NCI-H524 (cell line): ENCODE data around the gene YOD1.
"Not testable (repeated sequence)": the region's sequence is repeated elsewhere in the genome, so short reads cannot be mapped to it uniquely, and the experiment has no call there.

Source experiments
- DNase-seq, 2 experiments: peaks; one replicate each; lab custom pipeline; 2025; lab: John Stamatoyannopoulos, UW

The YOD1 gene

DNA sequence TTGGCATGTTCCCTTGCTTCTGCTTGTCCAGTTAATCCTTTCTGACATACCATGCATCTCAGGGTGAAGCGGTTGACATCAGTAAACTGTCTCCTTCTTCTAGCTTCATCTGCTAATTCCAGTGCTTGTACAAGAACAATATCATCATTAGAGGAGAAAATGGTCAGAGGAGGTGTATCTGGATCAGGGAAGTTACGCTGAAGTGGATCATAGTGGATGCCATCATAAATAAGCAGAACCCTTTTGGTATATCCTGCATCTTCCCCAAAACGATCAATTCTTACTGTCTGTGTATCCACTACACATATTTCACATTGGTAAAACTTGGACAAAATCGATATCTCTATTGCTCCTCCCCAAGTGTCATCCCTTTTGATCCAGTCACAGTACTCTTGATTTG lies 2.0 kb downstream of the YOD1 start:
- no peak for DNase-seq

DNA sequence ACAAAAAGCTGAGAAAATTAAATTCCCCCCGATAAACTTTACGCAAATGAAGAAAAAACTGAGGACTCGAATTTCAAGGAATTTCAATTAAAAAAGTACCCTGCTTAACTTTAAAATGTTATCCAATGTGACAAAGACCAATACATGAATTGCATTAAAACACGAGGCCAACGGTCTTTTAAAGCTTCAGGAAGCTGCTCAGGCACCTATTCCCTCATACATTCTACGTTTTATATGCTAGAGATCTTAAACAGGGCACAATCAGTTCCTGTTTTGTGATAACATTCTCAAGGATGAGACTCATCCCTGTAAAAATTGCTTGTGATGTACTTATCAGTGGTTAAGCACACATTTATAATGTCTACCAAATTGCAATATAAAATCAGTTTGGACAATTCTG lies 3.0 kb downstream of the YOD1 start:
- DNase-seq: no peak

DNA sequence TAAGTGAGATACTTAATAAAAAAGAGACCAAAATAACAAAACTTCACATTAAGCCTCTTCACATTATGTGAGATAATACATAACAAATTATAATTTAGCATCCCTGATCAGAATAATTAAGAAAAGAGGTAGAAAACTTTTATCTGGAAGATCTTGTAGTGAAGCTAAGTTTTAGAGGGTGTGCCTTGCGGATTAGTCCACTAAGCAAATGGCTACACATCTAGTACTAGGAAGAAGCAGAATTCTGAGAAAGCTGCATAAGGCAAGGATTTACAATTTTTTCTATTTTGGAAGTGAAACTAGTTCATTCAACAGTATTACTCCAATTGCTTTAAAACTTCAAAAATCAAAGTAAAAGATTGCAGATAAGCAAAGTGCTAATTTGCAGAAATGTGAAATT lies 3.5 kb downstream of the YOD1 start:
- no peak for DNase-seq

DNA sequence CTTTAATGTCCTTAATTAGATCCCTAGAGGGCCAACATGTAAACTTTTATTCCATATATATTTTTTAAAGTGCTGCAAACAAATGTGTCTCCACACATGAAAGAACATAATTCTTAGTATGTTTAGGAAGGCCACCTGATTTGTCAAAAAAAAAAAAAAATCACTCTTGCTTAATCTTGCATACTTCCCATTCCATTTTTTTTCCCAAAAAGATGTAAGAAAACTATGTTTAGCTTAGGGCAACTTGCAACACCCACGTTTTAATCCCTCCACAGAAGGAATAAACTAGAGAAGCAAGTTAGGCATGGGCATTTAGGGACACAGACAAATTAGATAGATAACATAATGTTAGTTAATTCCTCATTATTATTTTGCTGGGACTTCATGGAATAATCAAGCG lies 5.6 kb downstream of the YOD1 start:
- no peak for DNase-seq

DNA sequence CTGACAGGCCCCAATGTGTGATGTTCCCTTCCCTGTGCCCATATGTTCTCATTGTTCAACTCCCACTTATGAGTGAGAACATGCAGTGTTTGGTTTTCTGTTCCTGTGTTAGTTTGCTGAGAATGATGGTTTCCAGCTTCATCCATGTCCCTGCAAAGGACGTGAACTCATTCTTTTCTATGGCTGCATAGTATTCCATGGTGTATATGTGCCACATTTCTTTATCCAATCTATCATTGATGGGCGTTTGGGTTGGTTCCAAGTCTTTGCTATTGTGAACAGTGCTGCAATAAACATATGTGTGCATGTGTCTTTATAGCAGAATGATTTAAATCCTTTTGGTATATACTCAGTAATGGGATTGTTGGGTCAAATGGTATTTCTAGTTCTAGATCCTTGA lies 9.6 kb downstream of the YOD1 start:
- DNase-seq: not testable (repeated sequence)

DNA sequence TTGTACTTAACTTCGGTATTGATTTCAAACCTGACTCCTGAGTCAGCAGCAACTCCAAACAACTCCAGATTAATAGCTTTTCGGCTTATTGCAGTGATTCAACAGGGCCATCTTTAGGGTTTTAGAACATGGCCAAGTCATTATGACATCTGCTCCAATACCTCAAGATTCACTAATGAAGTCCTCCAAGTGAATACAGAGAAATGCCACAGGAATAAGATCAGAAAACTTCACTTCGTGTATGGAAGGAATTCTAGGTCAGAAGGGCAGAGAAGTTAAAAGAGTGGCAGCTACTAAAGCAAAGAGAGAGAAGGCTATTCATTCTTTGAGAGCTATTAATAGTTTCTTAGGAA lies 10.9 kb downstream of the YOD1 start:
- DNase-seq: no peak

DNA sequence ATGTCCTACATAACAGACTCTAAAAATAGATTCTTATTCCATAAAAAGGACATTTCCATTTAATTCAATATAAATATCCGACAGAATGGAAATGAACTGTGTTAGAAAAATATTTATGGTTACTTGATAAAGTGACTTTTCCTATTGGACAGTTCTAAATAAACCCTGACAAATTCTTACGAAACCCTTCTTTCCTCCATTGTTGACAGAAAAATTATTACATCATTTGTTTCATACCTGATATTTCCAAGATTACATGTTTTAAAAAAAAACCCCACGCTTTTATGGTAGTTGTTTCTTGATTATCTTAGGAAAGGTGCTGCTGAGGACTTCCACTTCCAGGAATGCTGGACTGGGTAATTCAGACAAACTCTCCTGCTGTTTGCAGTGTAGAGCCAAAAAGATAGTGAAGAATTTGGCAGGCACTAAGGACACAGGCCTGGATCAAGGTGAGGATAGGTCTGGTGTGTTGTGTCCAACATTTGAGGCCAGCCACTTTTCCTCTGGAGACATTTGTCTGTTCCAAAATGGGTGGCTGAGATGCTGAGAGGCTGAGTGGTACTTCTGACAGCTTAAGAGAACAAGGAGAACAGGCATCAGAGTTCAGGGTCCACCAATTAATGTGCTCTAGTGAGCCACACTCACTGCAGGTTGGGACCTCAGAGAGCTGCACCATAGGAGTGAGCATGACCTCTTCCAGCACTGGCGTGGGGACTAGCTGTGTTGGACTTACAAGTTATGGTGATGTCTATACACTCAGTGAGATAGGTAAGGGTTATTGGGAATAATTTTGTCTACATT lies 11.4 kb downstream of the YOD1 start:
- DNase-seq: no peak

DNA sequence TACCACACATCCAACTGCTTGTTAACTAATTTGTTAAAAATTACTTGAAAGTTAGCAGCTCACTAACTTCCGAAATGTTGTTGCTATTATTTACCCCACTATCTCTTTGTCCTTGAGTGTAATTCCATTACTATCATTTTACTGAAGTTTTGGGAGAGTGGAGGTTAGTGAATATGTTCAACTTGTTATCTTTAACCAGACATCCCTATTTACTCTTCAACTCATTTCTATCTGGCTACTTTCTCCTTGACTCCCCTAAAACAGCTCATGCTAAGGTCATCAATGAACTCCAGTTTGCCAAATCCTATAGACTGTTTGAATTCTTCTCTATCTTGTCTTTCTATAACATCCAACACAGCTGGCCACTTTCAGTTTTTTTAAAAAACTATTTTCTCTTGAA lies 14.1 kb downstream of the YOD1 start:
- DNase-seq: no peak

DNA sequence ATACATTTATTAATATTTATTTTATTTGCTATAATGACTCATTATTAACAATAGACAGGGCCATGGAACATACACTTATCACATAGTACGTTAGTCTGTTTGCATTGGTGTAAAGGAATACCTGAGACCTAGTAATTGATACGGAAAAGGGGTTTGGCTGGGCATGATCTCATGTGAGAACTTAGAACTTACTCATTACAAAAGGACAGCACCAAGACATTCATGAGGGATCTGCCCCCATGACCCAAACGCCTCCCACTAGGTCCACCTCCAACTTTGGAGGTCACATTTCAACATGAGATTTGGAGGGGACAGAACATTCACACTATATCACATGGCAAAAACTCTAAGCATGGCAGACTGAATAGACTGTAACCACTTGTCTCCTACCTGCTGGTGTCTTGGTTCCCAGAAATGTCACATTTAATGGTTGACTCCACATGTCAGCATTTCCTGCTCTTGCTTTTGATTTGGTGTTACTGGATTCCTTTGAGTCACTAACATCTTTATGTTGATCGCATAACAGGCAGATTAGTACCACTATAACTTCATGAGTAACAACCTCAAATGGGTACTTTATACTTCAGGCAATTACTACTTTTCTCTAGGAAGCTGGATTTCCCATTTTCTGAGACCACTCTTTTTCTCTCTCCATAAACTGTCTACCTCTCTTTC lies 15.0 kb downstream of the YOD1 start:
- no peak for DNase-seq

DNA sequence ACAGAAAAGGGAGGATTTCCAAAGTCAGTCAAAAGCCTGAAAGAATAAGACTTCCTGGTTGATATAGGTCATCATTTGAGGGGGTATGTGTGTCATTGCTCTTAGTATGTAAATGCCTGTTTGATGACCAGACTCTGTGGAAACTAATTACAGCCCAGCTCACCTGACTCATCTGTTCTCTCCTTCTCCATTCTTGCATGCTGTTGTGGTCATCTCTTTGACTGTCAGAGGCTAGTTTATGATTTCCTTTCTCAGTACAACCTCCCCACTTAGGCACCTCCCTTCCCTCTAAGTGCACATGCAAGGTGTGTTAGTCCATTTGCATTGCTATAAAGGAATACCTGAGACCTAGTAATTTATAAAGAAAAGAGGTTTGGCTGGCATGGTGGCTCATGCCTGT lies 16.0 kb downstream of the YOD1 start:
- no peak for DNase-seq

DNA sequence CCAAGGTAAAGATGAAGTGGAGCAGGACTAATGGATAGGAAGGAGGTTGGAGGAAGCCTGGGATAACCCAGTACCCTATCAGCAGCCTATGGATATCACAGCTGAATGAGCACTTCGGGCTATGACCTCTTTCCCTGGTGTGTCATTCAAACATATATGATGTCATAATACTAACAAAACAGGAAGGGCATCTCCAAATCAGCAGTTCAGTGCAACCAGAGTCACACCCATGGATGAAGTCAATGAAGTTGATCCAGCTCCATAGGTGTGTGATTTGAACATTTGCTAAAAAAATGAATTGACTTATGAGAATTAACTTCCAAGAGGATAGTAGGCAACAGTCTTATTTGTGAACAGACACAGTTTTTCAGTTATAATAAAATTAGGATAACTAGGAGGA lies 16.8 kb downstream of the YOD1 start:
- no peak for DNase-seq

DNA sequence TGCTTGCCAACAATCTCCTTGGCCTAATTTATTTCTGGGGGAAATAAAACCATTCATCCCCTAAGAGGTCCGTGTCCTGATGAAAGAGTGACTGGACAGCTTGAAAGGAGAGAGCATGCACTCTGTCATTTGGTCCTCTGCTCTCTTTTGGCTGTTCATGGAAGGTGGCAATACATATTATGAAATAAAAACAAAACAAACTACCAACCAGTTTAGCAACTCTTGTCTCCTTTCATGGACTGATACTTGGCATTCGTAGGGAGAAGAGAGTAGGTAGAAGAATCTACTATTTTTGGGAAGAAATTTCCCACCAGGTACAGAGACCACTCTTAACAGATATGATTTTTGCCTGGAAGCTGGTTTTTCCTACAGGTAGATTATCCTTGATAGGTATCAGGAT lies 17.7 kb downstream of the YOD1 start:
- no peak for DNase-seq

DNA sequence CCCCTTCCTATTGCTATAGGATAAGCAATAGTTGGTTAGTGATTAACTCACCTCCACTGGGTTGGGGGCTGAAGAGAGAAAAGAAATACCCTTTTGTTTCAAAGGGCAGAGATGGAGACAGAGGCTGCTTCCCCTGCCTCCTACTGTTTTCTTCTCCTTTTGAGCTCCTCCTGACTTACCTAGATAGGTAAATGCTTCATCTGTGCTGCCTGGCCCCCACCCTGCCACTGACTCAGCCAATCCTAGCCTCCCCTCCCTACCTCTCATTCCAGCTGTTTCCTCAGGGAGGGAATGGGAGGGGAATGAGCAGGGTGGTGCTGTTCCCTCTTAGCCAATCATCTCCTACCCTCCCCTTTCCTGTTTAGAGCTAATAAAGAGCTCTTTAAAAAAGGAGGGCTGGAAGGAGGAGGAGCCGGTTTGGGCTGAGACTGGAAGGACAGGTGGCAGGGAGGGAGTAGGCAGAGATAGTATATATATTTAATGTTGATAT lies 18.4 kb downstream of the YOD1 start, which contains the start of gene C1orf116:
C1orf116 (minus strand) TSS at position 229 of the 490 bp plus-strand sequence. CDS start 5,158 bp downstream, outside the sequence.
- peak in 1 of 2 experiments; percentile 22 for DNase-seq

DNA sequence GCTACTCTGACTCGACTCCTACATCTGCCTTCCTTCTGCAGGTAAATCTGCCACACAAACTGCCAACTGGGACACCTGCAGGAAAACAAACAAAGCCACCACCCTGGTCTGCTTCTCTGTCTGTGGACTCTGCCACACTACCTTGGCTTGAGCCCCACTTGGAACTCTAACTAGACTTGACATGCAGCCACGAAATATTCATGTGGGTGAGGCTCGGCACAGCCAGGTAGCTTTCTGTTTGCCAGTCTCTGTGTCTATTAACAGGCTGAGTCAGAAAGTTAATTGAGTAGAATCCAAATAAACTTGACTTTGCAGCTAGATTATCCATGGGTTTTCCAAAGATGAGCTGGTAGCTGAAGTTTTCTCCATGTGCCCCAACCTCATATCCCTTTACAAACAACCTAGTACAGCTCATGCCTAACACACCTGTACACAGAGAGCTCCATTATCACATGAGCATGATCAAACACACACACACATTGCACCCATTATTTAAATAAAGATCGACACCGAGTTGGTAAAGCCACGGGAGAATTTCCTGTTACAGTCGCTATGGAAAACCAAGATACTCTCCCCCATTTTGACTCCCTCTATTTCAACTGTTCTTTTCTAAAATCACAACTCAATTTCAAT lies 19.3 kb downstream of the YOD1 start:
- no peak for DNase-seq

DNA sequence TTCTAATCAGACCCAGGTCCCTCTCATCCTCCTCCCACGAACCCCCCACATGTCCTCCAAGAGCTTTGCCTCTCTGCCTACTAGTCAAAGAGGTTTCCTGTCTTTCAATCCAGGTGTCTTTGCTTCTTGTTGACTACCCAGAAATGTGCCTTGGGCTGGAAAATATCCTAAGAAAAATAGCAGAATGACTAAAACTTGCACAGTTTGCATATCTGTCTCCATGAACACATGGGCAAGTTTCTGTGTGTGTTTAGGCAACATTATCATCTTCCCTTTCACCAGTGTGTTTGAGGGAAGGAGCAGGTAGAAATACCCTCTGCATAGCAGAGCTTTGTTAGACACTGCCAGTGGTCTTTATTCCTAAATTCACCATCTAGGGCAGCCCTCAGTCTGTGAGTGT lies 20.0 kb downstream of the YOD1 start:
- no peak for DNase-seq

DNA sequence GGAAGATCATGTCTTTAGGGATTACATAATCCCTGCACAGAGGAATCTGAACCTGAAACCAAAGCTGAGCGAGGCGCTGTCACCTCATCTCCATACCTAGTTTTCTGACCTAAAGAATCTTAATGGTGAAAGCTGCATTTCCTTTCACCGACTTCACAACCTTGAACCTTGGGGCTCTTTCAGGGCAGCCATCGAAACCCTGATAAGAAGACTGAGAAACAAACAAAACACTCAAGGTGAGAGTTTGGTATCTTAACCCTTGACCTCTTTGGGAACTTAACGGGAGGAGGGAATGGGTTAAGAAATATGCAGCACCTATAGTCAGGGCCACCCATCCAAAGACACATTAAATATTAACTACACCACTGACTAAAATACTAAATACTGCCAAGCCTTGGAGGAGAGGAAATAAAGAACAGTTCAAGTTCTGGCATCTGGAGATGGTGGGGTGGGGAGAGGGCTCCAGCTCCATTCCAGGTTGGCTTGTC lies 20.4 kb downstream of the YOD1 start:
- DNase-seq: no peak

DNA sequence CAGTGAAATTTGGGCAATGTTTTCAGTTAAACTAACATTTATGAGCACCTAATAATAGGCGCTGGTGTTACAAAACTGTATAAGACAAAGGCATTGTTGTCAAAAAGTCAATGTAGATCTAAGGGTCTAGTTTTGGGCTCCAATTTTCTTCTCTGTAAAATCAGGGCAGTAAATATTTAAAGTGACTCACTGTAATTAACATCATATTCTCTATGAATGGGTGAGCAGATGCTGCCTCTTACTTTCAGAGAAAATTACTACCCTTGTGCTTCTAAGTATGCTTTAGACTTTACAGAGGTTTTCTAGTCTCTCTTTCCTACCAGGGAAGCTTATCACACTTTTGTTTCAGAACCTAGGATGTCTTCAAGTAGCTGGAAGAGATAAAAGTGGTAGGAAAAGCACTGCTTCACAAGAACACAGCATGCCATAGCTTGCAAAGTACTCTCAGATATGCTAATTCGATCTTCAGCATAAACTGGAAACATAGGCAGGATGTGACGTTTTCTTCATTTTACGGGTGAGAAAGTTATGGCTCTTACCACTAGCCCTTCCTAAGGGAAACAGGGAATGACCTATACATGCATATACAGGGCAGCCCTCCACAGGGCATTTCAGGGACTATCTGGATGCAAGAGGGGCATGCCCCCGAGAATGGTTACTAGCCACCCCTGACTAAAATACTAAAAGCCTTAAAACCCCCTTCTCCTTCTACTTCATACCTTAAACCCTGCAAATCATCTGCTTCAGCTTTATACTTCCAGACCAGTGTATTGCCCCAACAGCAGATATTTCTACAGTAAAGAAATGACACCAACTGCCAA lies 21.1 kb downstream of the YOD1 start:
- no peak for DNase-seq

DNA sequence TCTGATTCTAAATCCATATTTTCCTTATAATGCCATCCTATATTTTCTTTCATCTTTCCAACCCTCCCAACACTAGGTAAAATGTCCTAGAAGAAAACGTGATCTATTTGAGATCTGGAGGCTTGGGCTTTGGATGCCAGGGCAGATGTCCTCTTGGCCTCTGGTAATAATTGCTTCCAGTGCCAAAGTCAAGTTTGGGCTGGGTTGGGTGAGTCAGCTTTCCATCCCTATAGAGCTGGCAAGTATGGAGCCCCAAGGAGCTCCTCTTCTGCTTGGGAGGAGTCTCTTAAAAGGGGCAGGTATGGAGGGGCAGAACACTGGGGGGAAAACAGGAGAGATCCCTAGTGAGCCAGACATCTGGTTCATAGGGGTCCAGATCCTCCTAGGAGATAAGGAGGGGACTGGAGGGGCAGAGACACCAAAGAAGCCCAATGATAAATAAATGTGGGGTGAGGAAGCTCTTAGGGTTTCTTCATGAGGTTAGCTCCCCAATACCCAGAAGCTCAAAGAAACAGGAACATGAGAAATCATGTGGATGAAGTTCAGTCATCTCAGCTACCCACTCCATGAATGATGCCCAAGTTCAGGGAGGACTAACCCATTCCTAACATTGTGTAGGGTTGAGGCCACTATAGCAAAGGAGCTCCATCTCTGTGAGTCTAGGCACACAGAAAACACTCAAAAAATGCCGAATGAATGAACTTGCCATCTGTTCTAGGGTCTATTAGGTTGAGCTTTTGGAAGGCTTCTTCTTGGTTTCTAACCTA lies 21.9 kb downstream of the YOD1 start:
- DNase-seq: no peak

DNA sequence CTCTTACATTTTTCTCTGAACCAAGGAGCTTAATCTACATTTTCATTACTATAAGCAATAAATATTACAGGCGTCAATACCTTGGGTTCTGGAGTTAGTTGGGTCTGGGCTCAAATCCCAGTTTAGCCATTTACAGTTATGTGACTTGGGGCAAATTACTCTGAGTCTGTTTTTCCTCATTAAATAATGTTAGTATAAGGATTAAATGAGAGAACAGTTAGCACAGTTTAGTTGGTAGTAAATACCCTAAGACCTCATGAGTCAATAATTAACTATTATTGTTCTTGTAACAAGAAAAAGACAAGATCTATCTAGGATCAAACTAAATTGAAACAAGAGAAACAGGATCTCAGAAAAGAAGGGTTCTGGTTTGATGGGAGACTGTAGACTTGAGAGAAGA lies 23.1 kb downstream of the YOD1 start:
- DNase-seq: no peak

DNA sequence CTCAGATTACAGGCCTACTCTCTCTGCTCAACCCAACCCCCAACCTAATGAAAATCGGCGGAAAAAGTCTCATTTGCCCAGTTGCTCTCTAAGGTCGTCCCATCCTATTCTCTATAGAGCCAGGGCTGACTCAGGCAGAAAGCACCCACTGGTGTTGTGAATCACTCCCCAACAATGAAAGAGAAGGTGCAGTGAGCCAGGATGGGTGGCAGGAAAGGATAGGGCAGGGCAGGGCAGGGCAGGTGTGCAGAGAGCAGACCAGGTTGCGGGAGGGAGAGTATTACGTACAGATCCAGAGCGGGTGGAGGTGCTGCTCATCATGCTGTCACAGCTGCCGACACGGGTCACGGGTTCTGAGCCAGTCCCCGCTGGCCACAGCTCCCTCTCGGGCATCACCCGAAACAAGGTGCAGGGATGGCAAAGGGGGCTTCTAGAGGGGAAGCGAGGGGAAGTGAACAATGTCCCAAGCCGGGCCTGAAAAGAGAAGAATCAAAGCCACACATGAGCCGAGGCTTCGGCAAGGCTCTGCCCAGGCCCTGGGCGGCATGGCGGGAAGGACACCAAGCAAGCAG lies 23.7 kb downstream of the YOD1 start:
- DNase-seq: no peak

DNA sequence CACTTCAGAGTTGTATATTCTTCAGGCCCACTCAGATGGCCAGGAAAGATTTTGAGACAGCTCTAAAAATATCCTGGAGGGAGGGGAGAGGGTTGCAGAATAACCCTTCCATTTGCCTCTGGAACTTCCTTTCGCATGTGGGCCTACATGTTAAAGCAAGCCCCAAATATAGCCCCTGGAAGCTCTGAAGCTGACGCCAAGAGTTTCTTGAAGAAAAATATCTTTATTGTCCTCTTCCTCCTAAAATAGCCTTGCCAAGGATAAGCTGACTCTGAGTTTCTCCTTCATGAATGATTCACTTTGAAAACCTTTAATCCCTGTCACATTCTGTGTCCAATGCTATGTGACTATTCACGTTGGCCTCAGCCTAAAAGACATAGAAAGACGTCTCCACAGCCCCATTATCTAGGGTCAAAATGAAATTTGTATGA lies 24.9 kb downstream of the YOD1 start:
- no peak for DNase-seq
